ENCODE measurements around the gene GOT1.

GRCh38 chr10:99387071-99387470 is 43.4 kb downstream of the GOT1 start:
- TF ChIP-seq CTCF (IDR thresholded peaks at IDR 0.05; ENCODE audit: low read depth, low read length), result no peak
- no peak for TF ChIP-seq POLR2A (IDR thresholded peaks at IDR 0.05; ENCODE audit: extremely low read depth, insufficient read length)
